Right lobe of liver (tissue), 4 donors: ENCODE measurements around the gene FBN3.

Experiments
- CTCF ChIP-seq, 4 donors: fragments of 200-600 bp in 3 of 4; fragments of 450-650 bp in 1 of 4; IDR thresholded peaks; one replicate each; pipeline versions ENCODE4 v1.5.1 to v1.8.0; 2016 to 2022; ENCODE audit warnings: antibody characterized with exemption in 4 of 4, mild to moderate bottlenecking in 2 of 4
- POLR2A ChIP-seq: fragments of 450-650 bp; IDR thresholded peaks from one replicate; pipeline ENCODE4 v1.6.1; 2017; ENCODE audit warnings: antibody characterized with exemption, mild to moderate bottlenecking
- donor health status: DM: no; HTN: no; CAD: no.
- donor health status: DM: no; HTN: no; CAD: no.
- donor health status: DM: no; HTN: yes; CAD: no.

- TF ChIP-seq CTCF (IDR thresholded peaks at IDR 0.05) (no peak), POLR2A (no peak)
Observed at GRCh38 chr19:8046569-8047165, 102.7 kb downstream of the FBN3 start.
